Liver (tissue), 3 donors: ENCODE results near the gene PNPLA1.

Experiments used
- GABPA ChIP-seq, 2 donors: IDR thresholded peaks in 1 of 2; conservative IDR thresholded peaks in 1 of 2; 2 replicates each; pipeline ENCODE4 v1.6.1; 2016; ENCODE audit warnings: antibody characterized with exemption in 2 of 2, mild to moderate bottlenecking in 1 of 2, moderate library complexity in 1 of 2
- JUND ChIP-seq, 2 donors: IDR thresholded peaks; 2 replicates each; pipeline ENCODE4 v1.6.1; 2016; ENCODE audit warnings: antibody characterized with exemption in 2 of 2
- TF ChIP-seq, protein P1 (sequence below): fragments of 150-350 bp; IDR thresholded peaks from 2 replicates; pipeline ENCODE4 v1.5.1; 2017; ENCODE audit warnings: improper control_type of control experiment, low read depth, low read length; ENCODE audit not compliant: missing input control
- TF ChIP-seq, protein P2 (sequence below): IDR thresholded peaks from 2 replicates; pipeline ENCODE4 v1.6.1; 2016; ENCODE audit warnings: antibody characterized with exemption
- TF ChIP-seq, protein P3 (sequence below): IDR thresholded peaks from 2 replicates; pipeline ENCODE4 v1.6.1; 2016; ENCODE audit warnings: antibody characterized with exemption, mild to moderate bottlenecking
- TF ChIP-seq, protein P4 (sequence below): IDR thresholded peaks from 2 replicates; pipeline ENCODE4 v1.6.1; 2016; ENCODE audit warnings: antibody characterized with exemption
- donor health status: healthy.
- donor health status: healthy.

DNA sequence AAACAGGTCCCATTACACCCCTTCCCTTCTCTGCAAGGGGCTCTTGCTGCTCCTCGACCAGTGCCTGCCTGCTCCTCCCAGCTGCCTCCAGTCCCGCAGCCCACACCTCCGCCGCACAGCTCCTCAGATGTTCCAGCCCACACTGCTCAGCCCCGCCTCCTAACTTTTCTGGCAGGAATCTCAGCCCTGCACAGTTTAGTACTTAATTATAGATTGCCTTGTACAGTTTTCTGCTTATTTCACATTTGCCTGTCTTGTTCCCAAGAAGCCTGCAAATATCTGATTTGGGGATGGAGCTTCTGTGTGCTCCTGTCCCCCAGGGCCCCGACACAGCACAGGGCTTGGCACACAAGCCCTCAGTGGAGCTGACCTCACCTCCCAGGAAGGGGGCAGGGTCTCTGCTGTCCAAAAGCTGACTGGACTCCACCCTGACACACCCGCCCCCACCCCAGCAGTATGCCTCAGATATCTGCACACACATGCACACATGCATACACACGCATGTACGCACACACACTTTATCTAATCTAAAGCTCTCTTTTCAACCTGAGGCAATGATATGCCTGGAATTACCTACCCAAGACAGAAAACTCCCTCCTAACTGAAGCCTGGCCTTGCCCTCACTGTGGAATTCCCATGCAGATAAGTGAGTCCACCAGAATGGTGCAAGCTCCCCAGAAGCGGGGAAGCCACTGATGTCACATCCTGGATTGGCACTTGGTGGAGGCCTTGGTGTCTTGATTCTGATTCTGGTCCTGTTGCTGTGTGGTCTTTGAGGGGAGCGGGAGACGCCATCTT, 1.2 kb upstream of the PNPLA1 start:
- TF ChIP-seq JUND (IDR thresholded peaks at IDR 0.05): no peak
- TF ChIP-seq, protein P1, sequence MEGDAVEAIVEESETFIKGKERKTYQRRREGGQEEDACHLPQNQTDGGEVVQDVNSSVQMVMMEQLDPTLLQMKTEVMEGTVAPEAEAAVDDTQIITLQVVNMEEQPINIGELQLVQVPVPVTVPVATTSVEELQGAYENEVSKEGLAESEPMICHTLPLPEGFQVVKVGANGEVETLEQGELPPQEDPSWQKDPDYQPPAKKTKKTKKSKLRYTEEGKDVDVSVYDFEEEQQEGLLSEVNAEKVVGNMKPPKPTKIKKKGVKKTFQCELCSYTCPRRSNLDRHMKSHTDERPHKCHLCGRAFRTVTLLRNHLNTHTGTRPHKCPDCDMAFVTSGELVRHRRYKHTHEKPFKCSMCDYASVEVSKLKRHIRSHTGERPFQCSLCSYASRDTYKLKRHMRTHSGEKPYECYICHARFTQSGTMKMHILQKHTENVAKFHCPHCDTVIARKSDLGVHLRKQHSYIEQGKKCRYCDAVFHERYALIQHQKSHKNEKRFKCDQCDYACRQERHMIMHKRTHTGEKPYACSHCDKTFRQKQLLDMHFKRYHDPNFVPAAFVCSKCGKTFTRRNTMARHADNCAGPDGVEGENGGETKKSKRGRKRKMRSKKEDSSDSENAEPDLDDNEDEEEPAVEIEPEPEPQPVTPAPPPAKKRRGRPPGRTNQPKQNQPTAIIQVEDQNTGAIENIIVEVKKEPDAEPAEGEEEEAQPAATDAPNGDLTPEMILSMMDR: no peak
- TF ChIP-seq GABPA (IDR thresholded peaks at IDR 0.05 in 1 of 2, conservative IDR thresholded peaks at IDR 0.05 in 1 of 2): no peak
- TF ChIP-seq, protein P2, sequence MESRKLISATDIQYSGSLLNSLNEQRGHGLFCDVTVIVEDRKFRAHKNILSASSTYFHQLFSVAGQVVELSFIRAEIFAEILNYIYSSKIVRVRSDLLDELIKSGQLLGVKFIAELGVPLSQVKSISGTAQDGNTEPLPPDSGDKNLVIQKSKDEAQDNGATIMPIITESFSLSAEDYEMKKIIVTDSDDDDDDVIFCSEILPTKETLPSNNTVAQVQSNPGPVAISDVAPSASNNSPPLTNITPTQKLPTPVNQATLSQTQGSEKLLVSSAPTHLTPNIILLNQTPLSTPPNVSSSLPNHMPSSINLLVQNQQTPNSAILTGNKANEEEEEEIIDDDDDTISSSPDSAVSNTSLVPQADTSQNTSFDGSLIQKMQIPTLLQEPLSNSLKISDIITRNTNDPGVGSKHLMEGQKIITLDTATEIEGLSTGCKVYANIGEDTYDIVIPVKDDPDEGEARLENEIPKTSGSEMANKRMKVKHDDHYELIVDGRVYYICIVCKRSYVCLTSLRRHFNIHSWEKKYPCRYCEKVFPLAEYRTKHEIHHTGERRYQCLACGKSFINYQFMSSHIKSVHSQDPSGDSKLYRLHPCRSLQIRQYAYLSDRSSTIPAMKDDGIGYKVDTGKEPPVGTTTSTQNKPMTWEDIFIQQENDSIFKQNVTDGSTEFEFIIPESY: no peak
- TF ChIP-seq, protein P3, sequence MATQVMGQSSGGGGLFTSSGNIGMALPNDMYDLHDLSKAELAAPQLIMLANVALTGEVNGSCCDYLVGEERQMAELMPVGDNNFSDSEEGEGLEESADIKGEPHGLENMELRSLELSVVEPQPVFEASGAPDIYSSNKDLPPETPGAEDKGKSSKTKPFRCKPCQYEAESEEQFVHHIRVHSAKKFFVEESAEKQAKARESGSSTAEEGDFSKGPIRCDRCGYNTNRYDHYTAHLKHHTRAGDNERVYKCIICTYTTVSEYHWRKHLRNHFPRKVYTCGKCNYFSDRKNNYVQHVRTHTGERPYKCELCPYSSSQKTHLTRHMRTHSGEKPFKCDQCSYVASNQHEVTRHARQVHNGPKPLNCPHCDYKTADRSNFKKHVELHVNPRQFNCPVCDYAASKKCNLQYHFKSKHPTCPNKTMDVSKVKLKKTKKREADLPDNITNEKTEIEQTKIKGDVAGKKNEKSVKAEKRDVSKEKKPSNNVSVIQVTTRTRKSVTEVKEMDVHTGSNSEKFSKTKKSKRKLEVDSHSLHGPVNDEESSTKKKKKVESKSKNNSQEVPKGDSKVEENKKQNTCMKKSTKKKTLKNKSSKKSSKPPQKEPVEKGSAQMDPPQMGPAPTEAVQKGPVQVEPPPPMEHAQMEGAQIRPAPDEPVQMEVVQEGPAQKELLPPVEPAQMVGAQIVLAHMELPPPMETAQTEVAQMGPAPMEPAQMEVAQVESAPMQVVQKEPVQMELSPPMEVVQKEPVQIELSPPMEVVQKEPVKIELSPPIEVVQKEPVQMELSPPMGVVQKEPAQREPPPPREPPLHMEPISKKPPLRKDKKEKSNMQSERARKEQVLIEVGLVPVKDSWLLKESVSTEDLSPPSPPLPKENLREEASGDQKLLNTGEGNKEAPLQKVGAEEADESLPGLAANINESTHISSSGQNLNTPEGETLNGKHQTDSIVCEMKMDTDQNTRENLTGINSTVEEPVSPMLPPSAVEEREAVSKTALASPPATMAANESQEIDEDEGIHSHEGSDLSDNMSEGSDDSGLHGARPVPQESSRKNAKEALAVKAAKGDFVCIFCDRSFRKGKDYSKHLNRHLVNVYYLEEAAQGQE: no peak
- TF ChIP-seq, protein P4, sequence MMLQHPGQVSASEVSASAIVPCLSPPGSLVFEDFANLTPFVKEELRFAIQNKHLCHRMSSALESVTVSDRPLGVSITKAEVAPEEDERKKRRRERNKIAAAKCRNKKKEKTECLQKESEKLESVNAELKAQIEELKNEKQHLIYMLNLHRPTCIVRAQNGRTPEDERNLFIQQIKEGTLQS: no peak
